ENCODE data around the gene TRMT13.

DNA sequence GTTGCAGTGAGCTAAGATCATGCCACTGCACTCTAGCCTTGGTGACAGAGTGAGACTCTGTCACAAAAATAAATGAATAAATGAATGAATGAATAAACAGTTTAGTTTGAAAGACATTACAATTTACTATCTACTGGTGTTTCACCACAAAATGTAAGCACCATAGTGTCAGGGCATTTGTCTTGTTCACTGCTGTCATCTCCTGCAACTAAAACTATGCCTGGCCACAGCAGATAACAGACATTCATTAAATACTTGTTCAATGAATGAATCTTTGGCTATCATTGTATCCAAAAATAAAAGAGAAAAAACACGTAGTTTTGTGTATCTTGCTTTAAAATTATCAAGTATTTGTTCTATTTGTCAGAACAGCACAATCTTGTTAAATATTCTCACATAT, 32.8 kb upstream of the TRMT13 start:
- TF ChIP-seq, protein P1, sequence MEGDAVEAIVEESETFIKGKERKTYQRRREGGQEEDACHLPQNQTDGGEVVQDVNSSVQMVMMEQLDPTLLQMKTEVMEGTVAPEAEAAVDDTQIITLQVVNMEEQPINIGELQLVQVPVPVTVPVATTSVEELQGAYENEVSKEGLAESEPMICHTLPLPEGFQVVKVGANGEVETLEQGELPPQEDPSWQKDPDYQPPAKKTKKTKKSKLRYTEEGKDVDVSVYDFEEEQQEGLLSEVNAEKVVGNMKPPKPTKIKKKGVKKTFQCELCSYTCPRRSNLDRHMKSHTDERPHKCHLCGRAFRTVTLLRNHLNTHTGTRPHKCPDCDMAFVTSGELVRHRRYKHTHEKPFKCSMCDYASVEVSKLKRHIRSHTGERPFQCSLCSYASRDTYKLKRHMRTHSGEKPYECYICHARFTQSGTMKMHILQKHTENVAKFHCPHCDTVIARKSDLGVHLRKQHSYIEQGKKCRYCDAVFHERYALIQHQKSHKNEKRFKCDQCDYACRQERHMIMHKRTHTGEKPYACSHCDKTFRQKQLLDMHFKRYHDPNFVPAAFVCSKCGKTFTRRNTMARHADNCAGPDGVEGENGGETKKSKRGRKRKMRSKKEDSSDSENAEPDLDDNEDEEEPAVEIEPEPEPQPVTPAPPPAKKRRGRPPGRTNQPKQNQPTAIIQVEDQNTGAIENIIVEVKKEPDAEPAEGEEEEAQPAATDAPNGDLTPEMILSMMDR (IDR thresholded peaks at IDR 0.05), result no peak
- TF ChIP-seq POLR2AphosphoS5 (IDR thresholded peaks at IDR 0.05; ENCODE audit: insufficient read depth in 1 of 2, low read depth in 1 of 2), result no peak
- no peak for TF ChIP-seq POLR2A (IDR thresholded peaks at IDR 0.05)
